OCI-LY7 (cell line): ENCODE measurements around the gene ORC3. TPM values are rescaled to one million over a fixed set of nuclear protein-coding genes. Genes with fewer than 3 reads are reported as not detected.
A peak's percentile ranks its signal among the peaks of the same experiment; 100 is the strongest.
"Not testable (repeated sequence)": the region's sequence is repeated elsewhere in the genome, so short reads cannot be mapped to it uniquely, and the experiment has no call there.

ENCODE experiments used
- BruUV-seq: library from RNA; stranded (reverse); fragments of 400-500 nt; replicated peaks from 2 replicates; lab custom pipeline; 2021; lab: Mats Ljungman, UMichigan
- CTCF ChIA-PET: fragments of 300-600 bp; sonication (Branson Sonifier 250); formaldehyde crosslinking; loops from one replicate; lab custom pipeline; 2022; ENCODE audit warnings: antibody characterized with exemption; ENCODE audit not compliant: unreplicated experiment; lab: Charles Lee
- POLR2A ChIA-PET: fragments of 300-600 bp; sonication (Branson Sonifier 250); formaldehyde crosslinking; loops from one replicate; lab custom pipeline; 2022; ENCODE audit warnings: antibody characterized with exemption; lab: Charles Lee
- DNase-seq: peaks from one replicate; pipeline ENCODE4 v3.0.0-alpha.2; 2015; ENCODE audit warnings: low spot score
- H2AFZ ChIP-seq: fragments of 200-600 bp; sonication (generic), shearing (Covaris generic); 2 replicates; pipeline ENCODE4 v1.6.1; 2014; ENCODE audit warnings: mild to moderate bottlenecking, antibody characterized with exemption, low read length, moderate library complexity
- H3K27ac ChIP-seq: fragments of 200-600 bp; sonication (generic); 2 replicates; pipeline ENCODE4 v1.5.1; 2014; ENCODE audit warnings: mixed run types, low read depth, mild to moderate bottlenecking, moderate library complexity, low read length, inconsistent platforms; ENCODE audit not compliant: poor library complexity, severe bottlenecking
- H3K36me3 ChIP-seq: fragments of 200-600 bp; sonication (generic); 2 replicates; pipeline ENCODE4 v1.6.1; 2014; ENCODE audit warnings: mild to moderate bottlenecking, antibody characterized with exemption, low read length, moderate library complexity, mixed read lengths; ENCODE audit not compliant: insufficient read depth
- H3K4me1 ChIP-seq: fragments of 200-600 bp; sonication (generic); 2 replicates; pipeline ENCODE4 v1.5.1; 2014; ENCODE audit warnings: mild to moderate bottlenecking, low read length; ENCODE audit not compliant: insufficient read depth, poor library complexity, severe bottlenecking
- H3K4me2 ChIP-seq: fragments of 200-600 bp; sonication (generic); 2 replicates; pipeline ENCODE4 v1.6.1; 2014; ENCODE audit warnings: mild to moderate bottlenecking, low read length
- H3K4me3 ChIP-seq: fragments of 200-600 bp; sonication (generic); 2 replicates; pipeline ENCODE4 v1.5.1; 2014; ENCODE audit warnings: mild to moderate bottlenecking, low read depth, low read length; ENCODE audit not compliant: poor library complexity, severe bottlenecking
- H3K79me2 ChIP-seq: fragments of 200-600 bp; sonication (generic); 2 replicates; pipeline ENCODE4 v1.6.1; 2016; ENCODE audit warnings: low read depth, mild to moderate bottlenecking, low read length, moderate library complexity, mixed read lengths; ENCODE audit not compliant: insufficient read depth
- H3K9me2 ChIP-seq: fragments of 200-600 bp; sonication (generic); 2 replicates; pipeline ENCODE4 v1.6.1; 2016; ENCODE audit warnings: mild to moderate bottlenecking, low read length, mixed read lengths; ENCODE audit not compliant: insufficient read depth
- H3K9me3 ChIP-seq: fragments of 200-600 bp; sonication (generic); 2 replicates; pipeline ENCODE4 v1.6.1; 2014; ENCODE audit warnings: mild to moderate bottlenecking, mixed run types, low read length, mixed read lengths
- H4K20me1 ChIP-seq: fragments of 200-600 bp; sonication (generic); 2 replicates; pipeline ENCODE4 v1.6.1; 2014; ENCODE audit warnings: mild to moderate bottlenecking, antibody characterized with exemption, low read length, moderate library complexity, mixed read lengths; ENCODE audit not compliant: insufficient read depth
- EZH2phosphoT487 ChIP-seq: fragments of 200-600 bp; sonication (generic); IDR thresholded peaks from 2 replicates; pipeline ENCODE4 v1.6.1; 2018; ENCODE audit warnings: low read depth, borderline replicate concordance, mild to moderate bottlenecking, mixed run types, antibody characterized with exemption, low read length, moderate library complexity, mixed read lengths
- intact Hi-C: fragments of 100-400 bp; cut with micrococcal nuclease; formaldehyde crosslinking; loops from one replicate; pipeline ENCODE4 v1.10.0; 2022; ENCODE audit not compliant: unreplicated experiment
- total RNA-seq, 2 experiments: library from RNA; depleted of rRNA in 1 of 2; stranded (reverse); fragments of >200 nt in 1 of 2; shearing (Covaris generic) in 1 of 2; gene quantifications; 2 replicates each; pipeline ENCODE4 v1.2.3, GENCODE V29; 2014 to 2022
- TF ChIP-seq, protein P1 (sequence below): fragments of 200-600 bp; sonication (generic); conservative IDR thresholded peaks from 2 replicates; pipeline ENCODE4 v1.5.1; 2014; ENCODE audit warnings: mild to moderate bottlenecking, antibody characterized with exemption, low read length, moderate library complexity, mixed read lengths

Gene ORC3
- total RNA-seq, 2 experiments from 2014 or later = 34.8 to 45.0 TPM

DNA sequence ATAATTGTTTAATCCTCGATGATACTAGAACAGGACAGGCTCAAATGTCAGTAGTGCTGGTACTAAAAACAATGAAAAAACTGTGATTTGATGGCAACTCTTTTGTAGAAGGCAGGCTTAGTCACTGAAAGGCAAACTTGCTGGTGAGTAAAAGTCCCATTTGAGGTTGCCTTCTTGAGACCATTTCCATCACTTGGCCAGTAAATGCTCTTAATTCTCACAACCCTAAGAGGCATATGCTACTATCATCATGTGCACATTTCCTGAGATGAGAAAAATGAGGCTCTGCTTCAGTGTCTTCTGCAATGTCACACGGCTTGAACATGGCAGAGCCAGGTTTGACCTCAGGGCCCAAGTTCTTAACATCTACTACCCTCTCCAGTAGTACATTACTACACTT, 102.2 kb downstream of the ORC3 start:
- Histone ChIP-seq H3K4me1 (peaks cover 53% of the 10 kb centered on the region), H3K4me3 (no peak overlapping the region), H3K9me3 (no peaks in the 10 kb centered on the region), H3K4me2 (peak overlapping the region; percentile 25; the same call in 1 of the 2 replicates), H3K27ac (no peak overlapping the region), H3K79me2 (peaks cover 100% of the 10 kb centered on the region), H2AFZ (no peak overlapping the region), H3K36me3 (peaks cover 95% of the 10 kb centered on the region), H3K9me2 (no peaks in the 10 kb centered on the region), H4K20me1 (peaks cover 37% of the 10 kb centered on the region)
- POLR2A ChIA-PET = interaction anchor here (0.7 to 0.8 kb wide), 2 partner anchors 10 to 106 kb away, joined by 4 read pairs; no protein-coding TSS in a partner anchor
- intact Hi-C loops = no loop called here
- CTCF ChIA-PET = no interaction called here
- TF ChIP-seq, protein P1, sequence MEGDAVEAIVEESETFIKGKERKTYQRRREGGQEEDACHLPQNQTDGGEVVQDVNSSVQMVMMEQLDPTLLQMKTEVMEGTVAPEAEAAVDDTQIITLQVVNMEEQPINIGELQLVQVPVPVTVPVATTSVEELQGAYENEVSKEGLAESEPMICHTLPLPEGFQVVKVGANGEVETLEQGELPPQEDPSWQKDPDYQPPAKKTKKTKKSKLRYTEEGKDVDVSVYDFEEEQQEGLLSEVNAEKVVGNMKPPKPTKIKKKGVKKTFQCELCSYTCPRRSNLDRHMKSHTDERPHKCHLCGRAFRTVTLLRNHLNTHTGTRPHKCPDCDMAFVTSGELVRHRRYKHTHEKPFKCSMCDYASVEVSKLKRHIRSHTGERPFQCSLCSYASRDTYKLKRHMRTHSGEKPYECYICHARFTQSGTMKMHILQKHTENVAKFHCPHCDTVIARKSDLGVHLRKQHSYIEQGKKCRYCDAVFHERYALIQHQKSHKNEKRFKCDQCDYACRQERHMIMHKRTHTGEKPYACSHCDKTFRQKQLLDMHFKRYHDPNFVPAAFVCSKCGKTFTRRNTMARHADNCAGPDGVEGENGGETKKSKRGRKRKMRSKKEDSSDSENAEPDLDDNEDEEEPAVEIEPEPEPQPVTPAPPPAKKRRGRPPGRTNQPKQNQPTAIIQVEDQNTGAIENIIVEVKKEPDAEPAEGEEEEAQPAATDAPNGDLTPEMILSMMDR = no peak
- TF ChIP-seq EZH2phosphoT487 = no peak
- DNase-seq = no peak
- no TSS peak for BruUV-seq

DNA sequence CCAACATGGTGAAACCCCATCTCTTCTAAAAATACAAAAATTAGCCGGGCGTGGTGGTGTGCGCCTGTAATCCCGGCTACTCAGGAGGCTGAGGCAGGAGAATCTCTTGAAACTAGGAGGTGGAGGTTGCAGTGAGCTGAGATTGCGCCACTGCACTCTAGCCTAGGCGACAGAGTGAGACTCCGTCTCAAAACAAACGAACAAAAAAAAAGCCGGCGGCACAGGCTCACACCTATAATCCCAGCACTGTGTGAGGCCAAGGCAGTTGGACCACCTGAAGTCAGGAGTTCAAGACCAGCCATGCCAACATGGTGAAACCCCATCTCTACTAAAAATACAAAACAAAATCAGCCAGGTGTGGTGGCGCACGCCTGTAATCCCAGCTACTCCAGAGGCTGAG, 106.9 kb downstream of the ORC3 start:
- ChIA-PET CTCF (interaction anchor here (0.6 kb wide), 1 partner anchor 75 kb away, joined by 3 read pairs; no protein-coding TSS in a partner anchor), POLR2A (interaction anchor here (0.5 to 6.8 kb wide), 7 partner anchors 9 to 181 kb away, joined by 3 to 67 read pairs (median 4); no protein-coding TSS in a partner anchor)
- intact Hi-C loops = loop anchor here (5.0 kb wide), 1 partner anchor 470 kb away; the partner anchor contains the start of gene CNR1
- Histone ChIP-seq H3K79me2 (peaks cover 100% of the 10 kb centered on the region), H4K20me1 (peaks cover 66% of the 10 kb centered on the region), H3K4me1 (peaks cover 63% of the 10 kb centered on the region), H3K4me3 (peak overlapping the region; percentile 94), H3K36me3 (peaks cover 92% of the 10 kb centered on the region), H3K4me2 (peak overlapping the region; percentile 99), H3K27ac (peak overlapping the region; percentile 89)
- H2AFZ ChIP-seq, H3K9me2 ChIP-seq, H3K9me3 ChIP-seq, DNase-seq, BruUV-seq: not testable (repeated sequence)

DNA sequence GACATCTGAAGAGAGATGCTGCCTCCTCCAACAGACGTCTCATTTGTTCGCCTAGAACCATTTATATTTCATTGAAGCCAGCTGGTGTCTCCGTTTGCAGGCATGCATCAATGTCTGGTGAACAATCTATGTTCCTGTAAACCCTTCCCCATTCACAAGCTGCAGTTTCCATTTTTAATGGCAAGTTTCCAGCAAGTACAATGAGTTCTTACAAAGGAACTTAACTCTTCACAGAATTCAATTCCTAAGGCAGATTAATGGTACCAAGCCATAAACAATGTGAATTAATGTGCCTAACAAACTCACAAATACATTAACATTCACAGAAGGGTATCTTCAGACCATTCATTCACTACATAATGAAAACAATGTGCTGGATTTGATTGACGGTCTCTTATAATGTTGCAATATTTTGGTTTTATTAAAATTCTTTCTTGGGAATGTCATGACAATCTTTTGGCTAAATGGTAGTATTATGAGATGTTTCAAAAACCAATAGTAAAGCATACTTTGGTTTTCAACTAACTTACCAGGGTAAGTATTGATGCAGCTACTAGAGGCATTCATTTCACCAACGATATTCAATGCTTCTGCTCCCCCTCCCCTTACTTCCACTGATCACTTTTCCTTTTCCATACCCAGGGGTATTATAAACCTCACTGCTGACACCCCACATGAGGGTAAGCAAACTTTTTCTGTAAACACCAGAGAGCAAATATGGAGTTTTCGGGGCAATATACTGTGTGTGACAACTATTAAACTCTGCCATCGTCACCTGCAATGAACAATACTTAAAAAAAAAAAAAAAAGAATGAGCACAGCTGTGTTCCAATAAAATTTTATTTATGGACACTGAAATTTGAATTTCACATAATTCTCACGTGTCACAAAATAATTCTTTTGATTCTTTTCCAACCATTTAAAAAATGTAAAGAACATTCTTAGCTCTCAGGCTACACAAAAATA, 107.9 kb downstream of the ORC3 start:
- peaks cover 55% of the 10 kb centered on the region for H3K4me1 ChIP-seq
- H2AFZ ChIP-seq = no peak overlapping the region
- POLR2A ChIA-PET = interaction anchor here (0.5 to 6.8 kb wide), 27 partner anchors 8 to 354 kb away, joined by 3 to 67 read pairs (median 5); no protein-coding TSS in a partner anchor
- peaks cover 83% of the 10 kb centered on the region for H3K36me3 ChIP-seq
- peaks cover 92% of the 10 kb centered on the region for H3K79me2 ChIP-seq
- intact Hi-C loops = loop anchor here (5.0 kb wide), 1 partner anchor 469 kb away; the partner anchor contains the start of gene CNR1
- CTCF ChIA-PET = no interaction called here
- peak overlapping the region; percentile 94 for H3K4me3 ChIP-seq
- BruUV-seq = no TSS peak
- peak overlapping the region; percentile 89 for H3K27ac ChIP-seq
- H3K4me2 ChIP-seq = peak overlapping the region; percentile 99
- DNase-seq = peak; percentile 60
- H4K20me1 ChIP-seq = peaks cover 66% of the 10 kb centered on the region
- TF ChIP-seq EZH2phosphoT487 = no peak
- TF ChIP-seq, protein P1 = no peak
- H3K9me2 ChIP-seq = no peaks in the 10 kb centered on the region
- H3K9me3 ChIP-seq = no peaks in the 10 kb centered on the region
